ENCODE data around the gene TMEM86A. TPM values are rescaled to one million over a fixed set of nuclear protein-coding genes. Genes with fewer than 3 reads are reported as not detected.

The TMEM86A gene
- total and polyA plus RNA-seq, 8 donors: 0.76 to 7.5 (median 2.2) TPM; not detected in 1

- intact Hi-C loops (cut with DNase I; ENCODE audit: low total_unique reads): no loop called here
- H3K27ac ChIP-seq: no peak overlapping the region
- no peak overlapping the region for H3K4me3 ChIP-seq
- H3K4me1 ChIP-seq: peaks cover 14 to 44% (median 42%) of the 10 kb centered on the region in 4 donors
- no peaks in the 10 kb centered on the region for H3K9me3 ChIP-seq
- H3K36me3 ChIP-seq: peaks cover 0 to 19% (median 16%) of the 10 kb centered on the region in 4 donors
- 43 to 88% (median 83%) methylated on average over 2 of the region's 2 CpGs for WGBS, 5 donors
- DNase-seq: no peak
- H3K27me3 ChIP-seq: peaks cover 0 to 12% (median 0%) of the 10 kb centered on the region in 3 donors
- no peak for TF ChIP-seq POLR2A (IDR thresholded peaks at IDR 0.05)
- no peak for TF ChIP-seq POLR2AphosphoS5 (IDR thresholded peaks at IDR 0.05)
- TF ChIP-seq EP300 (IDR thresholded peaks at IDR 0.05): no peak
- no peak for TF ChIP-seq CTCF (IDR thresholded peaks at IDR 0.05)
Measured at GRCh38 chr11:18703001-18703763, 4.6 kb downstream of the TMEM86A start.

- H3K9me3 ChIP-seq: no peaks in the 10 kb centered on the region
- peaks cover 14 to 41% (median 38%) of the 10 kb centered on the region in 4 donors for H3K4me1 ChIP-seq
- H3K36me3 ChIP-seq: peaks cover 0 to 19% (median 16%) of the 10 kb centered on the region in 4 donors
- no peak overlapping the region for H3K4me3 ChIP-seq
- no peak for TF ChIP-seq CTCF (IDR thresholded peaks at IDR 0.05)
- no peak for TF ChIP-seq POLR2AphosphoS5 (IDR thresholded peaks at IDR 0.05)
- no peak for TF ChIP-seq POLR2A (IDR thresholded peaks at IDR 0.05)
- TF ChIP-seq EP300 (IDR thresholded peaks at IDR 0.05): no peak
- no peak overlapping the region for H3K27ac ChIP-seq
- intact Hi-C loops (cut with DNase I; ENCODE audit: low total_unique reads): no loop called here
- DNase-seq: no peak
- 76 to 90% (median 87%) methylated on average over 5 of the region's 5 CpGs for WGBS, 5 donors
- peaks cover 0 to 12% (median 0%) of the 10 kb centered on the region in 3 donors for H3K27me3 ChIP-seq
Measured at GRCh38 chr11:18704045-18704645, 5.6 kb downstream of the TMEM86A start.

GRCh38 chr11:18704698-18705097 is 6.1 kb downstream of the TMEM86A start:
- Histone ChIP-seq H3K4me3 (no peak overlapping the region), H3K27ac (no peak overlapping the region), H3K9me3 (no peaks in the 10 kb centered on the region), H3K4me1 (peaks cover 14 to 35% (median 32%) of the 10 kb centered on the region in 4 donors), H3K27me3 (peaks cover 0 to 12% (median 0%) of the 10 kb centered on the region in 3 donors), H3K36me3 (peaks cover 0 to 19% (median 16%) of the 10 kb centered on the region in 4 donors)
- intact Hi-C loops (cut with DNase I; ENCODE audit: low total_unique reads): no loop called here
- no peak for TF ChIP-seq CTCF (IDR thresholded peaks at IDR 0.05)
- no peak for TF ChIP-seq POLR2A (IDR thresholded peaks at IDR 0.05)
- TF ChIP-seq POLR2AphosphoS5 (IDR thresholded peaks at IDR 0.05): no peak
- no peak for TF ChIP-seq EP300 (IDR thresholded peaks at IDR 0.05)
- no peak for DNase-seq
- 48 to 60% (median 57%) methylated on average over 1 of the region's 1 CpG for WGBS, 5 donors

- H3K36me3 ChIP-seq: peaks cover 0 to 19% (median 16%) of the 10 kb centered on the region in 4 donors
- WGBS, 5 donors: 0 to 4% (median 2%) methylated on average over 29 to 46 of the region's 46 CpGs
- no peak for TF ChIP-seq CTCF (IDR thresholded peaks at IDR 0.05)
- TF ChIP-seq EP300 (IDR thresholded peaks at IDR 0.05): no peak
- TF ChIP-seq POLR2AphosphoS5 (IDR thresholded peaks at IDR 0.05): peak in 2 of 3 donors; percentile 3 to 38
- no peak for TF ChIP-seq POLR2A (IDR thresholded peaks at IDR 0.05)
- peak overlapping the region; percentile 54 to 60 (median 58) for H3K4me3 ChIP-seq
- peak; percentile 35 to 77 for DNase-seq
- peaks cover 0 to 12% (median 0%) of the 10 kb centered on the region in 3 donors for H3K27me3 ChIP-seq
- H3K4me1 ChIP-seq: peaks cover 14 to 27% (median 25%) of the 10 kb centered on the region in 4 donors
- H3K27ac ChIP-seq: peak overlapping the region in 4 of 5 donors; percentile 77 to 87 (median 83)
- intact Hi-C loops (cut with DNase I; ENCODE audit: low total_unique reads): no loop called here
- H3K9me3 ChIP-seq: no peaks in the 10 kb centered on the region
Measured at GRCh38 chr11:18705651-18706281, 7.2 kb downstream of the TMEM86A start.
